ENCODE measurements around the gene LPO.

LPO gene

DNA sequence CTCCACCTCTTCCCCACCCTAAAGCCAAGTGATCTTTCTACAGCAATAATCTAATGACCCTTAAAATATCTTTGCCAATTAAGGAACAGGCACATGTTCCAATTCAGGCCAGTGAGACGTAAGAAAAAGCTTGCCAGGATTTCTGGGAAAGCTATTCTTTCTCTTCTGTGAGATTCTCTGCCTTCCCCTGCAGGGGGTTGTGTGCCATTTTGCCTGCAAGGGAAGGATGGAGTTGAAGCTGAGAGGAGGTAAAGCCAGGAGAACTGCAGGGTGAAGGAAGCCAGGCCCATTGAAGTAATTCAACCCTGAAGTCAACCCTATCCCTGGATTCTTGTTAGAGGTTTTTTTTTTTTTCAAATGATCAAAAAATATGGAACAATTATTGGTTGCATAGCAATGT is 9.0 kb upstream of the LPO start:
- DNase-seq (ENCODE audit: low spot score), result no peak

DNA sequence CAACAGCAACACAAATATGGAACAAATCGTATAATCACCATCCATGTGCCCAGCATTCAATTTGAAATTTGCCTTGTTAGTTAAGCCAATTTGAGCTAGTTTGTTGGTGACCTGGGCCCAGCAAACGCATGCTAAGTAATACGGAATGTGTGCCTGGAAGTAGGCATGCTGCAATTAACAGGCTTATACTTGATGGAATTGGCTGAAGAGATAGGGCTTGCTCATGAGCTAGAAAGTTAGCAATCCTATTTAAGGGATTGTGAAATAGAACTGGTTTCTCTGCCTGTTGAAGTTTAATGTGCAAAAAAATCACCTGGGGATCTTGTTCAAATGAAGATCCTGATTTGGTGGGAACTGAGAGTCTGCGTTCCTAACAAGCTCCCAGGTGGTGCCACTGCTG is 8.5 kb upstream of the LPO start:
- no peak for DNase-seq (ENCODE audit: low spot score)

DNA sequence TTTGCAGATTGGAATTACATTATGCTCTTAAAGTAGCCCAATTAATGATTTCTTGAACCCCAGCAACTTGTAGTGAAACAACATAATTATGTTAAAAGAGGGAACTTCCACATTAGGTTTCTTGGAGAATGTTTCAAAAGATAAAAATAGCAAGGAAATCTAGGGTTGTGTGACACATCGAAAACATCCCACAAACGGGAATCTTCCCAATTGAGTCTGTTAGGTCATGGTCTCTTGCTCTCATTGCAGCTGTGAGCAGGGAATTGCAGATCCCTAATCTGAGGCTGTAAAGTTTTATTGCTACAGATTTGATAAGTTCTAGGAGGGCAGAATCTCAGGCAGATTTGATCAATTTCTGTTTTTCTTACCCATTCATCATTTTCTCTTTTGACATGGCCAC is 6.7 kb upstream of the LPO start:
- peak; percentile 40 for DNase-seq (ENCODE audit: low spot score)

GRCh38 chr17:58232707-58233156 is 5.7 kb upstream of the LPO start:
- DNase-seq (ENCODE audit: low spot score), result peak; percentile 98

- DNase-seq (ENCODE audit: low spot score), result no peak
Measured at GRCh38 chr17:58233543-58233942, 4.8 kb upstream of the LPO start.

DNA sequence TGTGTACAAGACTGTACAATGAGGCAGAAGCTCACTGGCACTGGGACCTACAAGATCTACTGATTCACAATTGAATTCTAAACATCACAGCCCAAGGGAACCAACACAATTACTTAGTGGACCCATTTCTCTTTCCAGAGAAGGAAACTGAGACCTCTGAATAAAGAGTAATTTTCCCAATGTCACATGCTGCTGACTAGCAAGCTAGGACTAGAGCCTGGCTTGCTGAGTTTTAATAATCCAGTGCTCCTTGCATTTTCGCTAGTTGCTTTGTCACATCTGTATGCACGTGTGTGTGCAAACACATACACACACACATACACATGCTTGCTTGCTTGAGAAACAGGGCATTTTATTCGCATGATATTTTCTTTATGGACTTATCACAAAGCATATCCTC is 3.9 kb upstream of the LPO start:
- DNase-seq (ENCODE audit: low spot score), result no peak

DNA sequence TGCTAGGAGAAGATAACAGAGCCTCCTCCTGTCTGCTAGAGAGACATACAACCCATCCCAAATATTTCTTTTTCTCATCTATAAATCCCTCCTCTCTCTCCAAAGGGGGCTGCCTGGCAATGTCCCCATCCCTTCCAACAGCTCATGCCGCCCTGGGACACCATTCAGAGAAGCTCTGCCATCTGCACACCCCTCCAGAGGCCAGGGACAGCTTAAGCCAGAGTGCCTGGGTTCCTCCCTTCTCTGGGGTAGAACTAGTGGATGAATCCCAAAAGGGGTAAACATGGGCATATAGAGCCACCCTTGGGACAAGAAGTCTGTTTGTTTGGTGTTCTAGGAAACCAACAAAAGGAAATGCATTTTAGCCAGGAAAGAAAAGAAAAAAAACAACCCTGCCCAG is 2.6 kb upstream of the LPO start:
- no peak for DNase-seq (ENCODE audit: low spot score)

GRCh38 chr17:58236394-58236793 is 2.0 kb upstream of the LPO start:
- DNase-seq (ENCODE audit: low spot score), result no peak

DNA sequence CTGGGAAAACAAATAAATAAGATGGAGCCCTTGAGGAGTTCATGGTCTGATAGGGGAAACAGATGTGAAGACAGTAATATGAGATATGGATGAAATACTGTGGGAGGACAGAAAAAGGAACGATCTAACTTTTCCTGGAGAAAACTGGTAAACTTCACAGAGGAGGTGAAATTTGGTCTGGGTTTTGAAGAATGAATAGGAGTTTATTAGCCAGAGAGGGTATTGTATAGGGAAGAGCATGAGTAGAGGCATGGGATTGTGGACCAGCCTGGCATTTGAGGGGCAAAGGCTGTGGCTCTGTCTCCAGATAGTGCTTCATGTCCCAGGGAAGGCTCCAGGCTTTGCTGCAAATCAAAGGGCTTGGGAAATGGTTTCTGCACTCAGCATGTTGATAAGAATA is 1.6 kb downstream of the LPO start:
- DNase-seq (ENCODE audit: low spot score), result no peak

DNA sequence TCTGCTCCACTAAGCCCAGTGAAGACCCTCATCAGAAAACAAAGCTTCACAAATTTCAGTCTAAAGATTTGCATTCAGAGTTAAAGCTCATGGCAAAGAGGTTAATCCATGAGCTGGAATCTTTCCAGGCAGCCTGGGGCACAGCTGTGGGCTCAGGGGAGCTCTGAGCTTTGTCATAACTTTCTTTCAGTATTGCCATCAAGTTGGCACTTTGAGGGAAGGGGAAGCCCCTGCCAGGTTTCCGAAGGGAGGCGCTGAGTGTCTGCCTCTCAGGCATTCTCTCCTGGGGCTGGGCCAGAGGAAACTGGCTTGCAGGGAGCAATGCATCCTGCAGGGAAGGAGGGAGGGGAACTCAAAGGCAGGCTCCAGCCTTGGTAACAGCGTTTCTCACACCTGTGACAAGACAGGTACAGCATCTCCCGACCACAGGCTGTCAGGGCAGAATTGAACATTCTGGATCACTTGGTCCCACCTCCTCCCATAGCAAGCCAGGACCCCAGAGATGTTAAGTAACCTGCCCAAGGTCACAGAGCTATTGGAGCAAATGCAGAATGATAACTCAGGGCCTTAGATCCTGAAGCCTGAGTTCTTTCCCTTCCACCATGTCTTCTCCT is 3.9 kb downstream of the LPO start:
- DNase-seq (ENCODE audit: low spot score), result peak; percentile 38

GRCh38 chr17:58244963-58245362 is 6.6 kb downstream of the LPO start:
- no peak for DNase-seq (ENCODE audit: low spot score)

DNA sequence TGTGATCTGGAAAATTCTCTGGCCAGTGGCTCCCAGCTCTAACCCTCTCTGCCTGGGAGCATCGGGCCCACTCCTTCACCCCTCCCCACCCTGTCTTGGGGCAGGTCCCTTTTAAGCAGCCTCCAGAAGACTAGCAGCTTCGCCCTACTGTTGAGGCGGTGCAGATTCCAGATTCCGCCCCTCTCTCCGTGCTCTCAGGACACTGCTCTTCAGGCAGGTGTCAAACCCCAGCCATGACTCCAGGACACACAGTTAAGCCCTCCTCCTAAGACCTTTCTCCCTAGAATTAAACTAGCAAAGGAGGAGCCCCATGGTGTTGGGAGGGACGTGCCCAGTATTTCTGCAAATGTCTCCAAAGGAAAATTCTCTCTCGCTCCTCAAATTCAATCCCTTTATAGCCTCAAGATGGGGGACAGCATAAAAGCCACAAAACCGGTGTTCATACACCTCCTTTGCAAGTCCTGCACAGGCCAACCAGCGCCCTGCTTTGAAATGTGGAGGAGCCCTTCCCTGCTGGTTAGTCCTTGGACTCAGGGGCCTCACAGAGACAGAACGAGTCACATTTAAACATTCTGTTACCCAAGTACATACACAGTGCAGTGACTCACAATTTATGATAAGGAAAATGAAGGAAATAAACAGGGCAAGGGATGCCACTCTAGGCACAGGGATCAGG is 7.2 kb downstream of the LPO start:
- peak; percentile 49 for DNase-seq (ENCODE audit: low spot score)

DNA sequence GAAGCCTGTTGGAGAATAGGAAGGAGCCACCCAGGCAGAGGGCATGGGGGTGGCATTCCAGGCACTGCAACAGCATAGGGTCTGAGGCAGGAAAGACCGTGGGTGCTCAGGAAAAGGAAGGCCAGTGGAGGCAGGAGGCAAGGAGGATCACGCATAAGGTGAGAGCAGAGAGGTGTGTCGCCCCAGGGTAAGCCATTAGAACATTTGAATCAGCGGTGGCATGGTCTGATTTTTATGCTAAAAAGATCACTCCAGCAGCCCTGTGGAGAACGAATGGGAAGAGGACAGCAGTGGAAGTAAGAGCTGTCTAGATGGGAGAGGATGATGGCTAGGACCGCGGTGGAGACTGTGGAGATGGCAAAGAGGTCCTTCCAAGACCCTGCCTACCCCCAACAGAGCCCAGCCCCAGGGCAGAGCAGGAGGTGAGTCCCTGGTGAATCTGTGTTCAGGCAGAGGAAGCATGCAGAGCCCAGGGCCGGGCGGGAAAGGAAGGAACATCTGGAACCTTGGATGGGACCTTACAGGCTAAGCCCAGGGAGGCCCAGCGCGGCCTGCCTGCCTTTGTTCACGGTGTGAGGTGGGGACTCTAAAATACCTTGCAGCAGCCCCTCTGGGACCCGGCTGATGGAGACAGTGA is 7.8 kb downstream of the LPO start:
- no peak for DNase-seq (ENCODE audit: low spot score)

DNA sequence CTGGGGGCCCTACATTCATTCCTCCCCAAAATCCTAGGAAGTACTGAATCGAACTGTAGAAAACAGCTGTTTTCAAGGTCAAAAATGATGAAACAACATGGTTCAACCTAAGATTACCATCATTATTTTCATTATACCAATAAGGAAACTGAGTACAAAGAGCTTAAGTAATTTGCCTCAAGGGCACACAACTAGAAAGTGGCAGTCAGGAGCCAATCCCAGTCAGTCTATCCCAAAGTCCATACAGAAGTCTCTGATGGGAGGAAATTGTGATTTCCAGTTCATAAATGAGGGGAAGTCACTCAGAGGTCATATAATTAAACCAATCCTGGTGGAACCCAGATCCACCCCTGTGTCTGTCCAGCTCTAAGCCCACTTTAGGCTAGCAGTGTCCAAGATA is 8.4 kb downstream of the LPO start:
- DNase-seq (ENCODE audit: low spot score), result no peak

GRCh38 chr17:58247511-58248363 is 9.4 kb downstream of the LPO start:
- no peak for DNase-seq (ENCODE audit: low spot score)

- no peak for DNase-seq (ENCODE audit: low spot score)
Measured at GRCh38 chr17:58248955-58249269, 10.5 kb downstream of the LPO start.

DNA sequence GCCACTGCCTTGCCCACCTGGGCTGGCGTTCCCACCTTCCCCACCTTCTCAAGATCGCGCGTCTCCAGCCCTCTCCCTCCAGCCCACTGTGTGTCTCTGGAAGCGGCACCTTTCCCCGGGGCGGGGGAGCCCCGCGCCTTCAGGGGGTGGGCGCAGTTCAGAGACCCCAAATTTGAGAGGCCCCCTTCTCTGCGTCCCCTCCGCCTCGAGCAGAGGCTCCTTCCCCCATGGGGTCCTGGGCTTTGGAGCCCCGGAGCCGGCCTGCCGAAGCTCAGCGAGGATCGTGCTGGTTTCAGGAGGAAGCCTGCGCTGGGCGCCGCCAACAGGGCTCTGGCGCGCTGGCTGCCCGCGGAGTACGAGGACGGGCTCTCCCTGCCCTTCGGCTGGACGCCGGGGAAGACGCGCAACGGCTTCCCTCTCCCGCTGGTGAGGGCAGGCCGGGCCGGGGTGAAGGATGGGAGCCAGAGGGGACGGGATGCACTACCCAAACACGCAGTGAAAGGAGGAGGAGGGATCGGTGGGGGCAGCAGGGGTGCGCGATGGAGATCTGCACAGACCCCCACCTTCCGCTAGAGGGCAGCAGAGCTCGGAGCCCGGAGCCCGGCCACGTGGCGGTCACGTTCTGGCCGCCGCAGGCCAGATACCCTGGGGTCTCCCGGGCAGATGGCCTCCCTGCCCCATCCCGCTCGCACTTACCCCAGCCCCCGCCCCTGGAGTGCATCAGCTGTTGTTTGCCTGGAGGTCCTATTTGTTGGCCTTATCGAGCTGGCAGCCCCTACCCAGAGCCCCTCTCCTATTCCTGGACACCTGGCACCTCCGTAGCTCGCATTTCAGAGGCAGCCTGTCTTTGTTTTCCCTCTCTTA is 11.1 kb downstream of the LPO start:
- DNase-seq (ENCODE audit: low spot score), result peak; percentile 52

GRCh38 chr17:58250344-58251011 is 12.1 kb downstream of the LPO start:
- DNase-seq (ENCODE audit: low spot score), result no peak

GRCh38 chr17:58252141-58252540 is 13.8 kb downstream of the LPO start:
- no peak for DNase-seq (ENCODE audit: low spot score)

DNA sequence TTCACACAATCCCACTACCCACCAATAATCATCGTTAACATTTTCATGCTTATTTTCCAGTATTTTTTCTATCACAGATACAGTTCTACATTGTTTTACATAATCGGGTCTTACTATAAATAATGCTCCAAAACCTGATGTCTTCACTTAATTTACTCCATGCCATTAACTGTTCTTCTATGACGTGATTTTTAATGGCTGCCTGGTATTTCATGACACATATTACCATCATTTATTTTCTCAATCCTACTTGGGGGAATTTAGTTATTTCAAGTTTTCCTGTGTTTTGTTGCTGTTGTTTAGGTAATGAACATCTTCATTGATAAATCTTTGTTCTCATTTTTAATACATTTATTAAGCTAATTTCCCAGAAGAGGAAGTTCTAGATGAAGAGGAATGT is 14.7 kb downstream of the LPO start:
- no peak for DNase-seq (ENCODE audit: low spot score)

- peak; percentile 11 for DNase-seq (ENCODE audit: low spot score)
Measured at GRCh38 chr17:58254803-58255202, 16.4 kb downstream of the LPO start.
